Mesothelial cell of epicardium (in vitro differentiated cells): ENCODE results near the gene PPP1R7. TPM values are rescaled to one million over a fixed set of nuclear protein-coding genes. Genes with fewer than 3 reads are reported as not detected.
A peak's percentile ranks its signal among the peaks of the same experiment; 100 is the strongest.
"Not testable (repeated sequence)": the region's sequence is repeated elsewhere in the genome, so short reads cannot be mapped to it uniquely, and the experiment has no call there.

Source experiments
- DNase-seq, 2 experiments: peaks; one replicate each; pipeline ENCODE4 v3.0.0; 2021; ENCODE audit warnings: low spot score in 2 of 2; ENCODE audit not compliant: unreplicated experiment in 2 of 2
- H3K27ac Mint-ChIP-seq: 2 replicates; pipeline ENCODE4 v1.8.0; 2021; ENCODE audit warnings: mixed read lengths
- H3K27me3 Mint-ChIP-seq: 2 replicates; pipeline ENCODE4 v1.8.0; 2021; ENCODE audit warnings: low read depth, mixed read lengths
- H3K36me3 Mint-ChIP-seq: 2 replicates; pipeline ENCODE4 v1.8.0; 2021; ENCODE audit warnings: mixed read lengths
- H3K4me1 Mint-ChIP-seq: 2 replicates; pipeline ENCODE4 v1.8.0; 2021; ENCODE audit warnings: mixed read lengths
- H3K4me3 Mint-ChIP-seq: 2 replicates; pipeline ENCODE4 v1.8.0; 2021; ENCODE audit warnings: mild to moderate bottlenecking, moderate library complexity, mixed read lengths
- H3K9me3 Mint-ChIP-seq: 2 replicates; pipeline ENCODE4 v1.8.0; 2021; ENCODE audit warnings: mixed read lengths
- CTCF ChIP-seq: fragments of 200-600 bp; sonication (generic); IDR thresholded peaks from one replicate; pipeline ENCODE4 v1.5.0; 2021; ENCODE audit warnings: antibody characterized with exemption; ENCODE audit not compliant: unreplicated experiment
- total RNA-seq: library from RNA; stranded (reverse); gene quantifications from 3 replicates; pipeline ENCODE4 v1.2.1, GENCODE V29; 2021

PPP1R7 gene
- 37.3 to 40.4 TPM (median 37.8 TPM) in 3 replicates for total RNA-seq

- Mint-ChIP-seq H3K27me3 (no peaks in the 10 kb centered on the region), H3K4me3 (peak within 1 kb of the TSS; percentile 92), H3K9me3 (no peaks in the 10 kb centered on the region), H3K27ac (peak within 1 kb of the TSS; percentile 93), H3K4me1 (peaks cover 33% of the 10 kb centered on the region), H3K36me3 (peaks cover 2% of the 10 kb centered on the region)
- peak; percentile 91 to 92 for DNase-seq
- no peak for TF ChIP-seq CTCF
These were observed at the start of gene PPP1R7 for GRCh38 chr2:241149925-241150659. Gene PPP1R7, plus strand, starts transcription at chr2:241150467. Its CDS starts 29 bp downstream, at chr2:241150496.

GRCh38 chr2:241102239-241102803 is 47.9 kb upstream of the PPP1R7 start, which contains the start of gene MTERF4:
Gene MTERF4, minus strand, starts transcription at chr2:241102287. Its CDS starts 14 bp downstream, at chr2:241102273.
- H3K36me3 Mint-ChIP-seq: peaks cover 11% of the 10 kb centered on the region
- peak within 1 kb of the TSS; percentile 98 for H3K27ac Mint-ChIP-seq
- peak; percentile 74 to 88 for DNase-seq
- no peak for TF ChIP-seq CTCF
- peaks cover 10% of the 10 kb centered on the region for H3K4me1 Mint-ChIP-seq
- peak within 1 kb of the TSS; percentile 95 for H3K4me3 Mint-ChIP-seq
- no peaks in the 10 kb centered on the region for H3K9me3 Mint-ChIP-seq
- no peaks in the 10 kb centered on the region for H3K27me3 Mint-ChIP-seq

GRCh38 chr2:241103176-241103595 is 47.1 kb upstream of the PPP1R7 start:
- H3K4me3 Mint-ChIP-seq: peak overlapping the region; percentile 95
- peak overlapping the region; percentile 98 for H3K27ac Mint-ChIP-seq
- peaks cover 7% of the 10 kb centered on the region for H3K36me3 Mint-ChIP-seq
- peaks cover 10% of the 10 kb centered on the region for H3K4me1 Mint-ChIP-seq
- H3K27me3 Mint-ChIP-seq: no peaks in the 10 kb centered on the region
- no peak for TF ChIP-seq CTCF
- no peak for DNase-seq
- no peaks in the 10 kb centered on the region for H3K9me3 Mint-ChIP-seq

- H3K4me3 Mint-ChIP-seq, H3K36me3 Mint-ChIP-seq, H3K27ac Mint-ChIP-seq, H3K4me1 Mint-ChIP-seq, DNase-seq, H3K27me3 Mint-ChIP-seq, H3K9me3 Mint-ChIP-seq: not testable (repeated sequence)
These were observed 45.7 kb upstream of the PPP1R7 start for GRCh38 chr2:241104611-241105010.

GRCh38 chr2:241105641-241106040 is 44.6 kb upstream of the PPP1R7 start:
- Mint-ChIP-seq H3K36me3 (no peaks in the 10 kb centered on the region), H3K27me3 (no peaks in the 10 kb centered on the region), H3K9me3 (no peaks in the 10 kb centered on the region), H3K4me1 (peaks cover 10% of the 10 kb centered on the region), H3K4me3 (no peak overlapping the region), H3K27ac (no peak overlapping the region)
- DNase-seq: no peak
- no peak for TF ChIP-seq CTCF
